ENCODE data around the gene CCR2.

DNA sequence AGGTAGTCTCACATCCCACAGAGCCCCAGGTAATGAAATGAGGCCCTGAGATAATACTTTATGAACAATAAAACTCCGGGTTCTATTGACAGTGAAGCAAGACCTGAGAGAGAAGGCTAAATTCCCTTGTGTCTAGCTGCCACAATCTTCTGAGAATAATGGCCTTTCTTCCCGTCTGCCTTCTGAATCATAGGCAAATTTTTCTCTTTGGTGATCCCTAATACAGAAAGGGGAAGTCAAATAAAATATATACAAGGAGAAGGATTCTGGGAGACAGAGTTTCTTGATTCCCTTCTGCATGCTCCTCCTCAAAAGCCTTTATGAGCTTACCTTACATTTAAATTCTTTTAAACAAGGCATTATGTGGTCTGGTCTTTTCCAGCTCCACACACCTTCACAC lies 29.9 kb upstream of the CCR2 start:
- TF ChIP-seq, protein P1, sequence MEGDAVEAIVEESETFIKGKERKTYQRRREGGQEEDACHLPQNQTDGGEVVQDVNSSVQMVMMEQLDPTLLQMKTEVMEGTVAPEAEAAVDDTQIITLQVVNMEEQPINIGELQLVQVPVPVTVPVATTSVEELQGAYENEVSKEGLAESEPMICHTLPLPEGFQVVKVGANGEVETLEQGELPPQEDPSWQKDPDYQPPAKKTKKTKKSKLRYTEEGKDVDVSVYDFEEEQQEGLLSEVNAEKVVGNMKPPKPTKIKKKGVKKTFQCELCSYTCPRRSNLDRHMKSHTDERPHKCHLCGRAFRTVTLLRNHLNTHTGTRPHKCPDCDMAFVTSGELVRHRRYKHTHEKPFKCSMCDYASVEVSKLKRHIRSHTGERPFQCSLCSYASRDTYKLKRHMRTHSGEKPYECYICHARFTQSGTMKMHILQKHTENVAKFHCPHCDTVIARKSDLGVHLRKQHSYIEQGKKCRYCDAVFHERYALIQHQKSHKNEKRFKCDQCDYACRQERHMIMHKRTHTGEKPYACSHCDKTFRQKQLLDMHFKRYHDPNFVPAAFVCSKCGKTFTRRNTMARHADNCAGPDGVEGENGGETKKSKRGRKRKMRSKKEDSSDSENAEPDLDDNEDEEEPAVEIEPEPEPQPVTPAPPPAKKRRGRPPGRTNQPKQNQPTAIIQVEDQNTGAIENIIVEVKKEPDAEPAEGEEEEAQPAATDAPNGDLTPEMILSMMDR (IDR thresholded peaks at IDR 0.05) = no peak
- TF ChIP-seq ZFX (IDR thresholded peaks at IDR 0.05; ENCODE audit: borderline replicate concordance) = no peak
